AG10803 (cell line): ENCODE results near the gene PCDHGA6.
A peak's percentile ranks its signal among the peaks of the same experiment; 100 is the strongest.
"Not testable (repeated sequence)": the region's sequence is repeated elsewhere in the genome, so short reads cannot be mapped to it uniquely, and the experiment has no call there.

ENCODE experiments used
- DNase-seq: peaks from one replicate; pipeline ENCODE4 v3.0.0; 2010; ENCODE audit warnings: low read depth
- H3K4me3 ChIP-seq: 2 replicates; pipeline ENCODE4 v1.5.1; 2011; ENCODE audit warnings: mild to moderate bottlenecking, low read length, control low read depth
- CTCF ChIP-seq: conservative IDR thresholded peaks from 2 replicates; pipeline ENCODE4 v1.5.1; 2011; ENCODE audit warnings: mild to moderate bottlenecking, low read length, control low read depth, inconsistent platforms

PCDHGA6 gene

GRCh38 chr5:141363952-141364660, 9.6 kb upstream of the PCDHGA6 start, which contains the start of gene PCDHGA5:
Gene PCDHGA5 (plus strand): TSS chr5:141364162. CDS start chr5:141364331, 169 bp downstream.
- H3K4me3 ChIP-seq = peak within 1 kb of the TSS; percentile 39
- peak; percentile 36 for TF ChIP-seq CTCF
- DNase-seq = peak; percentile 26

- no peak for TF ChIP-seq CTCF
- H3K4me3 ChIP-seq = no peak overlapping the region
- DNase-seq = no peak
These were observed 7.4 kb upstream of the PCDHGA6 start for GRCh38 chr5:141366016-141366896.

- peak; percentile 73 for DNase-seq
- peak; percentile 62 for TF ChIP-seq CTCF
- peak within 1 kb of the TSS; percentile 55 for H3K4me3 ChIP-seq
These were observed 3.5 kb upstream of the PCDHGA6 start, which contains the start of gene PCDHGB3 for GRCh38 chr5:141369994-141370848. Gene PCDHGB3 (plus strand): TSS chr5:141370242. CDS start chr5:141370395, 153 bp downstream.

GRCh38 chr5:141371572-141372475, 1.9 kb upstream of the PCDHGA6 start:
- no peak for DNase-seq
- TF ChIP-seq CTCF = no peak
- no peak overlapping the region for H3K4me3 ChIP-seq

GRCh38 chr5:141374627-141375026, 936 bp downstream of the PCDHGA6 start:
- DNase-seq = no peak
- TF ChIP-seq CTCF = no peak
- peak overlapping the region; percentile 56; the same call in 1 of the 2 replicates for H3K4me3 ChIP-seq

GRCh38 chr5:141375444-141376155, 1.9 kb downstream of the PCDHGA6 start:
- DNase-seq, H3K4me3 ChIP-seq: not testable (repeated sequence)
